Measurements from ENCODE around the gene RASSF4.

The RASSF4 gene

DNA sequence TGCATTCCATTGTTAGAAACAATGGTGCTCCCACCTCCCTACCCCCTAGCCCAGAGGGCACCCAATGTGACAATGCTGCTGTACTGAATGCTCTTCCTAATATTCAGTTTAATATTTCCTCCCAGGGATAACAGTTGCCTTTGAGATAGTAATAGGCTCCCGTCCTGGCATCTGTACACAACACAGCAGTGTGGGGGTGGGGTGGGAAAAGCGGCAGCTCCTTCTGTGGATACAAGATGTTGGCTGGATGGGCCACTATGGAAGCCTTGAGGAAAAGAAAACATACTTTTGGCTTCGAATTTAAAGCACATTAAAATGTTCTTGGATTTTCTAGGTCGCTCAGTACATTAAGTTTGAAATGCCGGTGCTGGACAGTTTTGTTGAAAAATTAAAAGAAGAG is 32.0 kb downstream of the RASSF4 start:
- H3K4me3 ChIP-seq (ENCODE audit: low read length), result no peak overlapping the region
- H3K4me1 ChIP-seq (ENCODE audit: low read length), result no peaks in the 10 kb centered on the region
- H3K9me3 ChIP-seq (ENCODE audit: insufficient read depth, low read length), result no peaks in the 10 kb centered on the region
- H3K27ac ChIP-seq (ENCODE audit: low read length), result no peak overlapping the region
- H3K79me2 ChIP-seq (ENCODE audit: low read length), result no peaks in the 10 kb centered on the region
- H4K20me1 ChIP-seq (ENCODE audit: insufficient read depth, low read length), result no peaks in the 10 kb centered on the region
- no peak overlapping the region for H3K4me2 ChIP-seq (ENCODE audit: low read length)
- H3K9ac ChIP-seq (ENCODE audit: low read length), result no peak overlapping the region
- H2AFZ ChIP-seq (ENCODE audit: low read depth, low read length), result no peak overlapping the region
- H3K36me3 ChIP-seq (replicated peaks; ENCODE audit: low read depth, low read length), result no peaks in the 10 kb centered on the region
- no peaks in the 10 kb centered on the region for H3K27me3 ChIP-seq (ENCODE audit: low read depth, low read length)
- TF ChIP-seq, protein P1, sequence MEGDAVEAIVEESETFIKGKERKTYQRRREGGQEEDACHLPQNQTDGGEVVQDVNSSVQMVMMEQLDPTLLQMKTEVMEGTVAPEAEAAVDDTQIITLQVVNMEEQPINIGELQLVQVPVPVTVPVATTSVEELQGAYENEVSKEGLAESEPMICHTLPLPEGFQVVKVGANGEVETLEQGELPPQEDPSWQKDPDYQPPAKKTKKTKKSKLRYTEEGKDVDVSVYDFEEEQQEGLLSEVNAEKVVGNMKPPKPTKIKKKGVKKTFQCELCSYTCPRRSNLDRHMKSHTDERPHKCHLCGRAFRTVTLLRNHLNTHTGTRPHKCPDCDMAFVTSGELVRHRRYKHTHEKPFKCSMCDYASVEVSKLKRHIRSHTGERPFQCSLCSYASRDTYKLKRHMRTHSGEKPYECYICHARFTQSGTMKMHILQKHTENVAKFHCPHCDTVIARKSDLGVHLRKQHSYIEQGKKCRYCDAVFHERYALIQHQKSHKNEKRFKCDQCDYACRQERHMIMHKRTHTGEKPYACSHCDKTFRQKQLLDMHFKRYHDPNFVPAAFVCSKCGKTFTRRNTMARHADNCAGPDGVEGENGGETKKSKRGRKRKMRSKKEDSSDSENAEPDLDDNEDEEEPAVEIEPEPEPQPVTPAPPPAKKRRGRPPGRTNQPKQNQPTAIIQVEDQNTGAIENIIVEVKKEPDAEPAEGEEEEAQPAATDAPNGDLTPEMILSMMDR (IDR thresholded peaks at IDR 0.05; ENCODE audit: low read depth, low read length), result no peak
- TF ChIP-seq EZH2phosphoT487 (IDR thresholded peaks at IDR 0.05; ENCODE audit: low read depth), result no peak

DNA sequence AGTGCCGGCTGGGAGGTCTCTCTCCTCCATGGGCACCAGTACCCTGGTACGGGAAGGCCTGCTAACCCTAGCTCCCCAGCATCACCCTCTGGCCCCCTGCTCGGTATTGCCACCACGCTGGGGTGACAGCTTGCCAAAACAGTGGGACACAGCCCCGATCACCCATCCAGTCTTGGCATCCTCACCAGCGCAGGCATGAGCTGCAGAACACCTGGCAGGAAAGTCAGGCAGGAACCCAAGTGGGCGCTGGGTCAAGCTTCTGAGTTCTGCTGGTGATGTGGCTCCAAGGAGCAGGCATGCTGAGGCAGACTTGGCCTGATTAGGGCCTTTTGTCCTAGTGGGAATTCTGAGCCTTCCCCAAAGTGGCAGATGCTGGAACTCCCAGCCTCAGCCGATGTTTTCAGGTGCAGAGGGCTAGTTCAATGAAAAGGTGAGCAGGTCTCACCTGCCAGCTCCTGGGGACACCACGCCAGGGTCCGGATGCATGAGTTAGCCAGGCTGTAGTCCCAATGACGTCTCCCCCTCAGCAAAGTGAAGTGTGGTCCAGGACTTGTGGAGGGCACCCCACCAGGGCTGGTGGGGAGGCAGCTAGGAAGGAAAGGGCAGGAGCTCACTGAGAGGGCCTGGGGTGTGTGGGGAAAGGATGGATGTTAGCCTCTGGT is 32.6 kb downstream of the RASSF4 start:
- Histone ChIP-seq H3K79me2 (ENCODE audit: low read length) (no peaks in the 10 kb centered on the region), H3K36me3 (replicated peaks; ENCODE audit: low read depth, low read length) (no peaks in the 10 kb centered on the region), H3K27ac (ENCODE audit: low read length) (no peak overlapping the region), H3K4me2 (ENCODE audit: low read length) (no peak overlapping the region), H3K4me1 (ENCODE audit: low read length) (no peaks in the 10 kb centered on the region), H2AFZ (ENCODE audit: low read depth, low read length) (no peak overlapping the region), H3K9me3 (ENCODE audit: insufficient read depth, low read length) (no peaks in the 10 kb centered on the region), H4K20me1 (ENCODE audit: insufficient read depth, low read length) (no peaks in the 10 kb centered on the region), H3K9ac (ENCODE audit: low read length) (no peak overlapping the region), H3K4me3 (ENCODE audit: low read length) (no peak overlapping the region), H3K27me3 (ENCODE audit: low read depth, low read length) (no peaks in the 10 kb centered on the region)
- TF ChIP-seq, protein P1 (IDR thresholded peaks at IDR 0.05; ENCODE audit: low read depth, low read length), result no peak
- TF ChIP-seq EZH2phosphoT487 (IDR thresholded peaks at IDR 0.05; ENCODE audit: low read depth), result no peak

DNA sequence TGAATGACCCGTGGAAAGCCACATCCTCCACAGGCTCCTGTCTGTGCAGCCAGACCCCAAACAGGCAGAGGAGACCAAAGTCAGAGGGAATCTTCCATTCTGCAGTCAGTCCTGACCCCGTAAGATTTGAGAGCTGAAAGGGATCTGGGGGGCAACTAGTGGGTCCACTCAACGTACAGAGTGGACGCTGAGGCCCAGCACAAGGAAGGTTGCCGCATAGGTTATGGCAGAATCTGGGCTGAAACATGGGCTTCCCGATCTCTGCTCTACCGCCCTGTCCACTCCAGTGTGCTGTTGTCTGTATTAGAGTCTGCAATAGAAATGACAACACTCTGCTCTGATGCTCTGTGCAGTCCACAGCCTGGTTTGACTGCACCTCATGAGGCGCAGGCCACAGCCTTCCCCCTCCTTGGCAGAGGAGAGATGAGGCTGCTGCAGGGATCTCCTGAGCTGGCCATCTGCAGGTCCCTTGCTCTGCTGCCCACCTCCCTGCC is 33.2 kb downstream of the RASSF4 start:
- Histone ChIP-seq H3K27ac (ENCODE audit: low read length) (no peak overlapping the region), H3K36me3 (replicated peaks; ENCODE audit: low read depth, low read length) (no peaks in the 10 kb centered on the region), H2AFZ (ENCODE audit: low read depth, low read length) (no peak overlapping the region), H4K20me1 (ENCODE audit: insufficient read depth, low read length) (no peaks in the 10 kb centered on the region), H3K4me1 (ENCODE audit: low read length) (no peaks in the 10 kb centered on the region), H3K4me3 (ENCODE audit: low read length) (no peak overlapping the region), H3K4me2 (ENCODE audit: low read length) (no peak overlapping the region), H3K9me3 (ENCODE audit: insufficient read depth, low read length) (no peaks in the 10 kb centered on the region), H3K79me2 (ENCODE audit: low read length) (no peaks in the 10 kb centered on the region), H3K9ac (ENCODE audit: low read length) (no peak overlapping the region), H3K27me3 (ENCODE audit: low read depth, low read length) (no peaks in the 10 kb centered on the region)
- TF ChIP-seq, protein P1 (IDR thresholded peaks at IDR 0.05; ENCODE audit: low read depth, low read length), result no peak
- TF ChIP-seq EZH2phosphoT487 (IDR thresholded peaks at IDR 0.05; ENCODE audit: low read depth), result no peak

DNA sequence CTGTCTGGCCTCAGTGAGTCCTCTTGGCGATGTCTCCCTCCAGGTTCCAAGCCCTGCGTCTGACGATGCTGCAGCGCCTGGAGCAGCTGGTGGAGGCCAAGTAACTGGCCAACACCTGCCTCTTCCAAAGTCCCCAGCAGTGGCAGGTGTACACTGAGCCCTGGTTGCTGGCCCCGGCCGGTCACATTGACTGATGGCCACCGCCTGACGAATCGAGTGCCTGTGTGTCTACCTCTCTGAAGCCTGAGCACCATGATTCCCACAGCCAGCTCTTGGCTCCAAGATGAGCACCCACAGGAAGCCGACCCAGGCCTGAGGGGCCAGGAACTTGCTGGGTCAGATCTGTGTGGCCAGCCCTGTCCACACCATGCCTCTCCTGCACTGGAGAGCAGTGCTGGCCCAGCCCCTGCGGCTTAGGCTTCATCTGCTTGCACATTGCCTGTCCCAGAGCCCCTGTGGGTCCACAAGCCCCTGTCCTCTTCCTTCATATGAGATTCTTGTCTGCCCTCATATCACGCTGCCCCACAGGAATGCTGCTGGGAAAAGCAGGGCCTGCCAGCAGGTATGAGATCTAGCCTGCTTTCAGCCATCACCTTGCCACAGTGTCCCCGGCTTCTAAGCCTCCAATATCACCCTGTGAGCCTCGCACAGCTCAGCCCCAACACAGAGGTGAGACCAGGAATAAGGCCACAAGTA is 33.8 kb downstream of the RASSF4 start:
- Histone ChIP-seq H3K4me1 (ENCODE audit: low read length) (no peaks in the 10 kb centered on the region), H3K27ac (ENCODE audit: low read length) (no peak overlapping the region), H3K79me2 (ENCODE audit: low read length) (no peaks in the 10 kb centered on the region), H3K4me3 (ENCODE audit: low read length) (no peak overlapping the region), H3K4me2 (ENCODE audit: low read length) (no peak overlapping the region), H3K9ac (ENCODE audit: low read length) (no peak overlapping the region), H2AFZ (ENCODE audit: low read depth, low read length) (no peak overlapping the region), H3K9me3 (ENCODE audit: insufficient read depth, low read length) (no peaks in the 10 kb centered on the region), H4K20me1 (ENCODE audit: insufficient read depth, low read length) (no peaks in the 10 kb centered on the region), H3K36me3 (replicated peaks; ENCODE audit: low read depth, low read length) (no peaks in the 10 kb centered on the region), H3K27me3 (ENCODE audit: low read depth, low read length) (no peaks in the 10 kb centered on the region)
- no peak for TF ChIP-seq EZH2phosphoT487 (IDR thresholded peaks at IDR 0.05; ENCODE audit: low read depth)
- TF ChIP-seq, protein P1 (IDR thresholded peaks at IDR 0.05; ENCODE audit: low read depth, low read length), result no peak

All from OCI-LY3 (cell line).